Activated CD4-positive, alpha-beta memory T cell treated with anti-CD3 and anti-CD28 coated beads, Interleukin-2, amount 10 ng/mL, durations not matched to agents 7 days and 5 days (primary cell): ENCODE data around the gene CUEDC1. TPM values are rescaled to one million over a fixed set of nuclear protein-coding genes. Genes with fewer than 3 reads are reported as not detected.
"Not testable (repeated sequence)": the region's sequence is repeated elsewhere in the genome, so short reads cannot be mapped to it uniquely, and the experiment has no call there.

Experiments
- CTCF ChIA-PET: fragments of 350-600 bp; sonication (Branson Sonifier 250); formaldehyde crosslinking; loops from one replicate; lab custom pipeline; 2021; ENCODE audit warnings: antibody characterized with exemption, inconsistent platforms; lab: Charles Lee
- POLR2A ChIA-PET: fragments of 350-600 bp; sonication (Branson Sonifier 250); formaldehyde crosslinking; loops from one replicate; lab custom pipeline; 2021; ENCODE audit warnings: antibody characterized with exemption; lab: Charles Lee
- DNase-seq: peaks from one replicate; pipeline ENCODE4 v3.0.0-alpha.2; 2020
- H3K27ac Mint-ChIP-seq: one replicate; pipeline ENCODE4 v1.8.0; 2021; ENCODE audit warnings: mild to moderate bottlenecking, mixed read lengths
- H3K27me3 Mint-ChIP-seq: one replicate; pipeline ENCODE4 v1.8.0; 2021; ENCODE audit warnings: mixed read lengths
- H3K36me3 Mint-ChIP-seq: one replicate; pipeline ENCODE4 v1.8.0; 2021; ENCODE audit warnings: low read depth, mixed read lengths
- H3K4me1 Mint-ChIP-seq: one replicate; pipeline ENCODE4 v1.8.0; 2021; ENCODE audit warnings: mixed read lengths
- H3K4me3 Mint-ChIP-seq: one replicate; pipeline ENCODE4 v1.8.0; 2021; ENCODE audit warnings: mild to moderate bottlenecking, mixed read lengths
- H3K9me3 Mint-ChIP-seq: one replicate; pipeline ENCODE4 v1.8.0; 2021; ENCODE audit warnings: mixed read lengths
- total RNA-seq, 2 experiments: library from RNA; stranded (reverse); gene quantifications; one replicate each; pipeline ENCODE4 v1.2.3, GENCODE V29; 2021

Gene CUEDC1
- total RNA-seq, 2 experiments from 2014 or later: 0.25 TPM; not detected in 1

GRCh38 chr17:57966246-57966645, 11.0 kb upstream of the CUEDC1 start:
- H3K4me1 Mint-ChIP-seq: no peaks in the 10 kb centered on the region
- no peak for DNase-seq
- H3K4me3 Mint-ChIP-seq: no peak overlapping the region
- no peak overlapping the region for H3K27ac Mint-ChIP-seq
- CTCF ChIA-PET: interaction anchor here (0.9 kb wide), 1 partner anchor 14 kb away, joined by 3 read pairs; no protein-coding TSS in a partner anchor
- H3K27me3 Mint-ChIP-seq: peaks cover 21% of the 10 kb centered on the region
- H3K9me3 Mint-ChIP-seq: no peaks in the 10 kb centered on the region
- POLR2A ChIA-PET: interaction anchor here (0.6 kb wide), 1 partner anchor 10 kb away, joined by 3 read pairs; no protein-coding TSS in a partner anchor
- no peaks in the 10 kb centered on the region for H3K36me3 Mint-ChIP-seq

DNA sequence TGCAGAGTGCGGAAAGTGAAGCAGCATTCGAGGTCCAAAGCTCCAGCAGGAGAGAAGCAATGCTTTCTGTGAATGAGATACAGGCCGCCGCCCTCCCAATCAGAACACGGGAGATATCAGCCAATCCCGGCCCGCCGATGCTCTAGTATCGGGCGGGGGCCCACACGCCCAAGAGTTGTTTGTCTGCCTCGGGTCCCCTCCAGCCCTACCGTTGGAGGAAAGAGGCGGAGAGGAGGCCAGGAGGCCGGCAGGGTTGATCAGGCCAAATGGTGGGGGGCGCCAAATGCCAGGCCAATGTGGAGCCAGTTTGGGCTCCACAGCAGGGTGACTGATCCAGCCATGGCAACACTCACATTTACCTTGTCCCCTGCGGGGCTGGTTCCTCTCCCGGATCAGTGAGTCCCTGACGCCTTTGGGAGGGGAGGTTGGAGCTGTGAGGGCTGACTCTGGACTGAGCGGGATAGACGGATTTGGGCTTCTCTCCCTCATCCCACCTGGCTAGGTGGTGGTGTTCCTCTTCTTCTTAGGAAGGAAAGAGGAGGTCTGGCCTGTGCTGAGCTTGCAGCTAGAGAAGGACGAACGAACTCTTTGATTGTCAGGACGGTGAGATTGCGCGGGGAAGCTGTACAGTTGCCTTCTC, 10.4 kb upstream of the CUEDC1 start:
- no peak for DNase-seq
- ChIA-PET POLR2A (interaction anchor here (0.6 kb wide), 1 partner anchor 10 kb away, joined by 3 read pairs; no protein-coding TSS in a partner anchor), CTCF (no interaction called here)
- Mint-ChIP-seq H3K27me3 (peaks cover 24% of the 10 kb centered on the region), H3K36me3 (no peaks in the 10 kb centered on the region), H3K4me1 (no peaks in the 10 kb centered on the region), H3K27ac (no peak overlapping the region), H3K4me3 (no peak overlapping the region), H3K9me3 (no peaks in the 10 kb centered on the region)

DNA sequence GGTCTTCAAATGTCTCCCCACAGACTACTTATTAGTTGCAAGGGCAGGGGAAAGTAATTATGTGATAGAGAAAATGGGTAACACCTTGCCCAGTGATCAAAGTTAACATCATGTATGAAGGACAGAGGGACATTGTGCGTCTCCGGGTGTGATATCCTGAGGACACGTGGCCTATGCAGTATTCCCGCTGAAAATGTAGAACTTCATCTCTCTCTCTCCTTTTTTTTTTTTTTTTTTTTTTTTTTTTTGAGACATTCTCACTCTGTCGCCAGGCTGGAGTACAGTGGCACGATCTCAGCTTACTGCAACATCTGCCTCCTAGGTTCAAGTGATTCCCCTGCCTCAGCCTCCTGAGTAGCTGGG, 7.9 kb upstream of the CUEDC1 start:
- H3K36me3 Mint-ChIP-seq: no peaks in the 10 kb centered on the region
- CTCF ChIA-PET: no interaction called here
- peaks cover 29% of the 10 kb centered on the region for H3K27me3 Mint-ChIP-seq

GRCh38 chr17:57962279-57963148, 7.3 kb upstream of the CUEDC1 start:
- CTCF ChIA-PET: interaction anchor here (0.6 to 1.0 kb wide), 2 partner anchors 14 to 144 kb away, joined by 3 to 4 read pairs; no protein-coding TSS in a partner anchor

More for the DNA sequence above, 7.9 kb upstream of the CUEDC1 start:
- POLR2A ChIA-PET: no interaction called here
- Mint-ChIP-seq H3K9me3 (no peaks in the 10 kb centered on the region), H3K4me1 (no peaks in the 10 kb centered on the region), H3K4me3 (no peak overlapping the region), H3K27ac (no peak overlapping the region)
- no peak for DNase-seq

GRCh38 chr17:57959929-57960328, 4.7 kb upstream of the CUEDC1 start:
- H3K4me3 Mint-ChIP-seq: no peak overlapping the region
- H3K27ac Mint-ChIP-seq: no peak overlapping the region
- H3K27me3 Mint-ChIP-seq: peaks cover 50% of the 10 kb centered on the region
- POLR2A ChIA-PET: no interaction called here
- no peak for DNase-seq
- H3K4me1 Mint-ChIP-seq: peaks cover 15% of the 10 kb centered on the region
- CTCF ChIA-PET: no interaction called here
- H3K9me3 Mint-ChIP-seq: no peaks in the 10 kb centered on the region
- no peaks in the 10 kb centered on the region for H3K36me3 Mint-ChIP-seq

More at GRCh38 chr17:57962279-57963148, 7.3 kb upstream of the CUEDC1 start:
- no peaks in the 10 kb centered on the region for H3K9me3 Mint-ChIP-seq
- DNase-seq: no peak
- no peaks in the 10 kb centered on the region for H3K36me3 Mint-ChIP-seq
- peaks cover under 1% of the 10 kb centered on the region for H3K4me1 Mint-ChIP-seq
- POLR2A ChIA-PET: no interaction called here
- H3K27ac Mint-ChIP-seq: no peak overlapping the region
- no peak overlapping the region for H3K4me3 Mint-ChIP-seq
- H3K27me3 Mint-ChIP-seq: peaks cover 34% of the 10 kb centered on the region

- H3K27ac Mint-ChIP-seq, H3K4me3 Mint-ChIP-seq, H3K9me3 Mint-ChIP-seq, DNase-seq, H3K36me3 Mint-ChIP-seq, POLR2A ChIA-PET: not testable (repeated sequence)
- peaks cover 57% of the 10 kb centered on the region for H3K27me3 Mint-ChIP-seq
- CTCF ChIA-PET: interaction anchor here (0.6 to 0.7 kb wide), 2 partner anchors 22 to 100 kb away, joined by 3 read pairs; no protein-coding TSS in a partner anchor
- H3K4me1 Mint-ChIP-seq: peaks cover 22% of the 10 kb centered on the region
Measured at GRCh38 chr17:57958391-57958790, 3.2 kb upstream of the CUEDC1 start.

DNA sequence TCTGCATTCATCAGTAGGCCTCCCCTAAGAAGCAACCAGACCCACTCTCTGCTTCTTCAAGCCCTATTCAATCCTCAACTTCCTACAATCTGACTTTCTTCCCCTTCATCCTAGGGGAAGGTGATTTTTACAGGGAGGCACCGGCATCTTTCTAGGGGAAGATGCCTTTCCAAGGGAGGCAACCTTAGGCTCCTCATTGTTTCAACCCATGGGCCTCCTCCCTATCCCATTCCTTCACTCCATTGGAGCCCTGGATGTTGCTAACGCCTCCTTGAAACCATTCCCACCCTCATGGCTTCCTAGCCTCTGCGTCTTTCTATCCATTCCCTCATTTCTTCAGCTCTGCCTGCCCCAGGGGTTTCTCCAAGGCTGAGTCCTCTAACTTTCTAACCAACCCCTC, 2.7 kb upstream of the CUEDC1 start:
- Mint-ChIP-seq H3K9me3 (no peaks in the 10 kb centered on the region), H3K4me1 (peaks cover 22% of the 10 kb centered on the region), H3K4me3 (no peak overlapping the region), H3K27me3 (peaks cover 60% of the 10 kb centered on the region), H3K27ac (no peak overlapping the region), H3K36me3 (no peaks in the 10 kb centered on the region)
- ChIA-PET POLR2A (no interaction called here), CTCF (no interaction called here)
- no peak for DNase-seq

DNA sequence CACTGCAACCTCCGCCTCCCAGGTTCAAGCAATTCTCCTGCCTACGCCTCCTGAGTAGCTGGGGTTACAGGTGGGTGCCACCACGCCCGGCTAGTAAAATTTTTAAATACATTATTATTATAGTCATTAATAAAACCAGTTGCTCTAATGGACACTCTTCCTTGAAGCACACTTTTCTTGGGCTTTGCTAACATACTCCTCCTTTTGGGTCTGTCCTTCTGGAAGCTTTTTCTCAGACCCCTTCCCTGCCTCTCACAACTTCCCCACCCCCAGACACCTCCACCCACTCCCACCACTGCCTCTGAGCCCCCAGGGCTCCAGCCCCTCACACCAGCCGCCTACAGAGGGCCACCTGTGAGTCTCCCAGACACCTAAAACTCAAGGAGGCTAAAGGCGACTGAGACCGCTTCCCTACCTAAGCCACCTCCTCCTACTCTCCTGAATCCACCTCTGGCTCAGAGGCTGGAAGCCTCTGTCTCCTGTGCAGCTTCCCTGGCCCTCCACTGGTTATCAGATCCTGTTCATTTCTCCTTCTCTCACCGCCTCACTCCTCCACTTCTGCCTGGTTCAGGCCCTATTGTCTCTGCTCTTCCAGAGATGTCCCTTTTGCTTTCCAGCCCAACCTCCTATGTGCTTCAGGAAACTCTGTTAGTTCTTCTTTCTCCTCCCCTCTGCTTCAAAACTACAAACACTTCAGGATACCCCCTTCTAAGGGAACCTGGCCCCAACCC, 2.1 kb upstream of the CUEDC1 start:
- Mint-ChIP-seq H3K27ac (no peak overlapping the region), H3K9me3 (no peaks in the 10 kb centered on the region), H3K4me3 (no peak overlapping the region), H3K4me1 (peaks cover 26% of the 10 kb centered on the region), H3K36me3 (no peaks in the 10 kb centered on the region), H3K27me3 (peaks cover 61% of the 10 kb centered on the region)
- no peak for DNase-seq
- POLR2A ChIA-PET: no interaction called here
- CTCF ChIA-PET: interaction anchor here (1.6 to 1.8 kb wide), 2 partner anchors 34 to 42 kb away, joined by 4 to 9 read pairs; no protein-coding TSS in a partner anchor

- CTCF ChIA-PET: interaction anchor here (0.9 to 1.8 kb wide), 10 partner anchors 9 to 122 kb away, joined by 3 to 9 read pairs (median 4); partner anchors contain the start of gene SRSF1
- DNase-seq: peak; percentile 63
- Mint-ChIP-seq H3K4me1 (peaks cover 28% of the 10 kb centered on the region), H3K9me3 (no peaks in the 10 kb centered on the region), H3K36me3 (no peaks in the 10 kb centered on the region), H3K27ac (no peak overlapping the region), H3K4me3 (peak overlapping the region; percentile 37), H3K27me3 (peaks cover 57% of the 10 kb centered on the region)
- POLR2A ChIA-PET: interaction anchor here (0.6 to 1.5 kb wide), 6 partner anchors 9 to 107 kb away, joined by 3 to 6 read pairs (median 4); partner anchors contain the start of genes MRPS23 and SRSF1
Measured at GRCh38 chr17:57956291-57957119, 1.3 kb upstream of the CUEDC1 start.

- POLR2A ChIA-PET: interaction anchor here (1.1 to 1.8 kb wide), 5 partner anchors 32 to 105 kb away, joined by 3 to 5 read pairs (median 4); partner anchors contain the start of genes MRPS23 and SRSF1
- Mint-ChIP-seq H3K27ac (no peak overlapping the region), H3K4me1 (peaks cover 42% of the 10 kb centered on the region), H3K4me3 (peak overlapping the region; percentile 36), H3K36me3 (no peaks in the 10 kb centered on the region), H3K9me3 (no peaks in the 10 kb centered on the region), H3K27me3 (peaks cover 49% of the 10 kb centered on the region)
- no peak for DNase-seq
- CTCF ChIA-PET: interaction anchor here (1.0 kb wide), 1 partner anchor 53 kb away, joined by 3 read pairs; no protein-coding TSS in a partner anchor
Measured at GRCh38 chr17:57954397-57955182, 622 bp downstream of the CUEDC1 start.

GRCh38 chr17:57953705-57954396, 1.4 kb downstream of the CUEDC1 start:
- POLR2A ChIA-PET: interaction anchor here (1.1 to 1.8 kb wide), 5 partner anchors 33 to 390 kb away, joined by 3 to 5 read pairs (median 4); partner anchors contain the start of gene SRSF1
- Mint-ChIP-seq H3K27me3 (peaks cover 44% of the 10 kb centered on the region), H3K4me3 (peak overlapping the region; percentile 36), H3K4me1 (peaks cover 48% of the 10 kb centered on the region), H3K9me3 (no peaks in the 10 kb centered on the region), H3K27ac (no peak overlapping the region), H3K36me3 (no peaks in the 10 kb centered on the region)
- CTCF ChIA-PET: interaction anchor here (0.7 kb wide), 1 partner anchor 25 kb away, joined by 3 read pairs; no protein-coding TSS in a partner anchor
- no peak for DNase-seq
